ENCODE data around the gene SLC30A2.

DNA sequence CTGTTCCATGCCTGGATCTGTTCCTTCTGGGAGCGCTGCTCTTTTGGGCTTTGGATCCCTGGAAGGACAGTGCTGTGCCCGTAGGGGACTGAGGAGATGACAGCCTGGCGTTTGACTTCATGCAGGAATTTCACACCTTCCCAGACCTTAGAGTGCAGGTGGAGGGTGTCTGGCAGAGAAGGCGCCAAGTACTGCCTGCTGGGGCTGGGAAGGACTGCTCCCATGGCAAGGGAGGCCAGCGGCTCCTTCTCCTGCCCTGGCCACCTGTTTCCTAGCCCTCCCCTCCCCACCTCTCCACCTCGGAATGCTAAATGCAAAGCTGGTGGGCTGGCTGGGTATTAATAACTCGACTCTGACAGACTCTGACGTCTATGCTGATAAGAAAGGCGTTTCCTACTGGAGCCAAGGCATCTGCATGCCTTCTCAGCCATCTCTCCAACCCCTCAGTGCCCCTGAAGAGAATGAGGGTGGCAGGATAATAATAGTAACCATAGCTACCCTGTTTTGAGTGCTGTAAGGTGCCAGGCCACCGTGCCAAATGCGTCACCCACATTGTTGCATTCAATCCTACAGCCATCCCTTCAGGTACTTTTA, 48.3 kb upstream of the SLC30A2 start:
- TF ChIP-seq CTCF (IDR thresholded peaks at IDR 0.05) (no peak), POLR2AphosphoS5 (IDR thresholded peaks at IDR 0.05) (no peak)

Data from transverse colon (tissue), 4 donors.